Hepatic stellate cell (primary cell): ENCODE measurements around the gene EGLN2.
"Not testable (repeated sequence)": the region's sequence is repeated elsewhere in the genome, so short reads cannot be mapped to it uniquely, and the experiment has no call there.

ENCODE experiments used
- DNase-seq: peaks from one replicate; pipeline ENCODE4 v3.0.0; 2011; ENCODE audit warnings: low spot score

Gene EGLN2

DNA sequence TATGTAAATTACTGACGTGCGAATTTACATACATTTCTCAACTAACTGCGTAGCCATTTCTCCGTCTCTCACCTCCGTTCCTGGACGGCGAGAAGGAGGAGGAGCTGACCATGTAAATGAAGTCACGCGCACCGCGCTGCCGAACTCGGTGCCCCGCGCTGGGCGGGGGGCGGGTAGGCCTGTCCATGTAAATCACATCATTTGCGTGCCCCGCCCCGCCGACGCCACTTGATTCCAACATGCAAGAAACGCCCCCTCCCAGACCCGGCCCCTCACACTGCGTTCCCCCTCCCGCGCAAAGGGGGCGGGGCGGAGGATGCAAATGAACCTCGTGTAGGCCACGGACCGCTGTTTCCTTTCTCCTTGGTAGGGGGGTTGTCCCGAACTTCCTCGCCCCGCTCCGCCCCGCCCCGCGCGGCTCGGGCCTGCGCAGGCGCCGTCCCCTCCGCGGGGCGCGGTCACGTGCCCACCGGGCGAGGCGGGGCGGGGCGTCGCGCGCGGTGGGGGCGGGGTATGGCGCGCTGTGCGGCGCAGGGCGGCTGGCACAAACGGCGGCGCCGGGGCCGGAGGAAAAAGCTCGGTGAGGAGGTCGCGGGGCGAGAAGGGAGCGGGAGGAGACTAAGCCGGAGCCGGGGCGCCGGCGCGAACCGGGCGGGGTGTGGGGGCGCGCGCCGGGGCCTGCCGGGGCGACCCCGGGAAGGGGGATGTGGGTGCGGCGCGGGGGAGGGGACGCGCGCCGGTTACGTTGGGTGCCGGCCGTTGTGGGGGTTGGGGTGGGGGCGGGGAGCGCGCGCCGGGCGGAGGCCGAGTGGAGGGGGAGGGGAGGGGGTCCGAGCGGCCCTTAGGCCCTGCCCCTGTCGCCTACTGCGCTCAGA is at the start of gene EGLN2:
EGLN2 (plus strand) TSS at position 509 of the 875 bp plus-strand sequence. CDS start 1,382 bp downstream, outside the sequence.
- DNase-seq: peak; percentile 95

GRCh38 chr19:40750058-40750873 is 48.7 kb upstream of the EGLN2 start, which contains the start of gene ACTMAP:
Gene ACTMAP, minus strand, starts transcription at chr19:40750477. Its CDS starts 674 bp downstream, at chr19:40749803.
- peak; percentile 100 for DNase-seq

DNA sequence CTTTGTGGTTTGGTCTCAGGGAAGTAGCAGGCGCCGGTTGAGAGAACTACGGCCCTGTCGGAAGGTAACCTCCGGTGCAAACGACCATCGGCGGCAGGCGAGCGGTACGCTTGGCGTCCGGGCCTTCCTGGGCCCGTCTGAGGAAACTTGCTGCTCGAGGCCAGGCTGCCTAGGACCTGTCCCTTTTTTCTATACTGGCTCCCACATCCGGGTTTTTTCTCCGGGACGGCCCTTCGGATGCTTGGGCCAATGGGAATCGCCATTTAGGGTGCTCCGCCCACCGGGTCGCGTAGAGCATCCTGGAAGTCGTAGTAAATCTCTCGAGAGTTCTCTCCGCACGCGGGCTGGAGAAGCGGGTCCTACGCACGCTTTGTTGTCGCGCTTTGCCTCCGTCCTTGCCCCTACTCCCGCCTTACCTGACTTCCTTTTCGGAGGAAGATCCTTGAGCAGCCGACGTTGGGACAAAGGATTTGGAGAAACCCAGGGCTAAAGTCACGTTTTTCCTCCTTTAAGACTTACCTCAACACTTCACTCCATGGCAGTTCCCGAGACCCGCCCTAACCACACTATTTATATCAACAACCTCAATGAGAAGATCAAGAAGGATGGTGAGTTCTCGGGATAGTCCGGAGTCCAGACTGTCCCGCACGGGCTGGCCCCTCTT is 48.0 kb upstream of the EGLN2 start, which contains the start of gene SNRPA:
SNRPA (plus strand) TSS at position 330 of the 664 bp plus-strand sequence; CDS start at position 536, 206 bp downstream.
- peak; percentile 98 for DNase-seq

- DNase-seq: no peak
Observed at GRCh38 chr19:40752257-40752781, 46.7 kb upstream of the EGLN2 start.

GRCh38 chr19:40754611-40755247 is 44.3 kb upstream of the EGLN2 start:
- DNase-seq: no peak

- DNase-seq: no peak
Observed at GRCh38 chr19:40755248-40755624, 43.8 kb upstream of the EGLN2 start.

DNA sequence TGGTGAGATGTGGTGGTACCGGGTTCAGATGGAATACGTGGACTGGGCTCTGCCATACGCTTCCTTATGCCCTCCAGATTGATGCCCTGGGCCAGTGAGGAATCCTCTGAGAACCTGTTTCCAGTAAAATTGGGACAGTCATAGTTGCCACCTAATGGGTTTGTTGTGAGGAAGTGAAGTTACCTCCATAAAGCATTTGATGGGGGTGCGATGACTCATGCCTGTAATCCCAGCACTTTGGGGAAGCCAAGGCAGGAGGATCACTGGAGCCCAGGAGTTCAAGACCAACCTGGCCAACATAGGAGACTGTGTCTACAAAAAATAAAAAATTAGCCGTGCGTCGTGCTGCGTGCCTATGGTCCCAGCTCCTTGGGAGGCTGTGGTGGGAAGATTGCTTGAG is 43.2 kb upstream of the EGLN2 start:
- no peak for DNase-seq

GRCh38 chr19:40756502-40757110 is 42.4 kb upstream of the EGLN2 start:
- DNase-seq: no peak

DNA sequence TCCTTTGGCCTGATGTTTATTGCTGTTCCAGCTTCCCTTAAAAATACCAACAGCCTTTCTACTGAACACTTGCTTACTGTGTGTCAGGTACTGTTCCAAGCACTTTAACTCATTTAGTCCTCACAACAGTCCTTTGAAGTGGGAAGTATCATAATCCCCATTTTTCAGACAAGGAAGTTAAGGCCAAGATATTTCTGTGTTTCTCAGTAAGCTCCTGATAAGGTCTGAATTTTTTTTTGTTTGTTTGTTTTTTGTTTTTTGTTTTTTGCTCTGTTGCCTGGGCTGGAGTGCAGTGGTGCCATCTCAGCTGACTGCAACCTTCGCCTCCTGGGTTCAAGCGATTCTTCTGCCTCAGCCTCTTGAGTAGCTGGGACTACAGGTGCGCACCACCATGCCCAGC is 40.5 kb upstream of the EGLN2 start:
- no peak for DNase-seq

GRCh38 chr19:40759352-40759751 is 39.6 kb upstream of the EGLN2 start:
- DNase-seq: no peak

DNA sequence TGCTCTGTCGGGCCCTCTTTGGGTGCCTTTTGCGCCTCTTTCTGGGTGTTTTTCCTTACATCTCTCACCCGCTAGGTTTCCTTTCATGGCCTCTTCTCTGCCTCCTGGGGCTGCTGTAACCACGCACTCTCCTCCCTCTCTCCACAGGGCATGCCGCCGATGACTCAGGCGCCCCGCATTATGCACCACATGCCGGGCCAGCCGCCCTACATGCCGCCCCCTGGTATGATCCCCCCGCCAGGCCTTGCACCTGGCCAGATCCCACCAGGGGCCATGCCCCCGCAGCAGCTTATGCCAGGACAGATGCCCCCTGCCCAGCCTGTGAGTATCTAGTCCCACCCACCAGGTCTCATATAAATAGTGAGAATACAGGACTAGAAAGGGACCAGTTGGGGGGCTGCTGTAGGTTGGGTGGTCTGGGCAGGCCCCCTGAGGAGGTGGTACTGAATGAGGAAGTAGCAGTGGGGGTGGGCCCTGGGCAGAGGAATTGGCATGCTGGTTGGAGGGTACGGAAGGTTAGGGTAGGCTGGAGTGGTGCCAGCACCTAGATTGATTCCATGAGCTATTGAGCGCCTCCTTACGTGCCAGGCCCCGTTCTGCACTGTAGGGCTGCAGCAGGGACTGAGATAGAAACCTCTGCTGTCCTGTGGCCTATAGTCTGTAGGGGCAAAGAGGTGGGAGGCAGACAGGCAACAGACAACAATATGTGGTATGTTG is 36.1 kb upstream of the EGLN2 start:
- no peak for DNase-seq

DNA sequence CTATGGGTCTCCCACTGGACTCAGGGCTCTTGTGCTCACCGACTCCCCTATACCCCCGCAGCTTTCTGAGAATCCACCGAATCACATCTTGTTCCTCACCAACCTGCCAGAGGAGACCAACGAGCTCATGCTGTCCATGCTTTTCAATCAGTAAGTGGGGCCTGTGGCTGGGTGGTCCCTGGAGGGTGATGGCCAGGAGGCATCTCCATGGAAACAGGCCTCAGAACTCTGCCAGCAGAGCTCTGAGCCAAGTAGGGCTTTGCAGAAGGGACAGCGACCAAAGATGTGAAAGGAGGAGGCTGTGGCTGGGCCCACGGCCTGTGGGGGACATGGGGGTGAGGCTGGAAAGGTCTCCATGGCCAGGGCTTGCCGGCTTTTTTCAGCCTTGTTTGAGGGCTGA is 35.5 kb upstream of the EGLN2 start:
- no peak for DNase-seq

- no peak for DNase-seq
Observed at GRCh38 chr19:40763963-40764362, 35.0 kb upstream of the EGLN2 start.

DNA sequence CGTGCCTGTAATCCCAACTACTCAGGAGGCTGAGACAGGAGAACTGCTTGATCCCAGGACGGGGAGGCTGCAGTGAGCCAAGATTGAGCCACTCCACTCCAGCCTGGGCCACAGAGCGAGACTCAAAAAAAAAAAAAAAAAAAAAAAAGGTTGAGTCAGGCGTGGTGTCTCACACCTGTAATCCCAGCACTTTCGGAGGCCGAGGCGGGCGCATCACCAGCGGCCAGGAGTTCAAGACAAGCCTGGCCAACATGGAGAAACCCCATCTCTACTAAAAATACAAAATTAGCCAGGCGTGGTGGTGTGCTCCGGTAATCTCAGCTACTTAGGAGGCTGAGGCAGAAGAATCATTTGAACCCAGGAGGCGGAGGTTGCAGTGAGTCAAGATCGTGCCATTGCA is 32.6 kb upstream of the EGLN2 start:
- not testable (repeated sequence) for DNase-seq

GRCh38 chr19:40768869-40769268 is 30.1 kb upstream of the EGLN2 start:
- no peak for DNase-seq

- DNase-seq: not testable (repeated sequence)
Observed at GRCh38 chr19:40771101-40771862, 27.7 kb upstream of the EGLN2 start.

- no peak for DNase-seq
Observed at GRCh38 chr19:40774916-40775631, 23.9 kb upstream of the EGLN2 start, which contains the start of gene MIA. Gene MIA, plus strand, starts transcription at chr19:40775521. Its CDS starts 22 bp downstream, at chr19:40775543.

DNA sequence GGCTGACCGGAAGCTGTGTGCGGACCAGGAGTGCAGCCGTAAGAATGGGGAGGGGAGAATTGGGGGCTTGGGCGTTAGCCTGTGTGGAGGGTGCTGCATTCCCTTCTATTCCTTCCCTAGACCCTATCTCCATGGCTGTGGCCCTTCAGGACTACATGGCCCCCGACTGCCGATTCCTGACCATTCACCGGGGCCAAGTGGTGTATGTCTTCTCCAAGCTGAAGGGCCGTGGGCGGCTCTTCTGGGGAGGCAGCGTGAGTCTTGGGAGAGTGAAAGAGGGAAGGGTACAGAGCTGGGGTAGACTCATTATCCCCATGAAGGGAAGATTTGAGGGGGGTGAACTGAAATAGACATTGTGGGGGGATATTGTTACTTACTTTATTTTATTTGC is 23.4 kb upstream of the EGLN2 start:
- no peak for DNase-seq

- DNase-seq: no peak
Observed at GRCh38 chr19:40776364-40776763, 22.6 kb upstream of the EGLN2 start.
